ENCODE data around the gene HHATL. TPM values are rescaled to one million over a fixed set of nuclear protein-coding genes. Genes with fewer than 3 reads are reported as not detected.

Gene HHATL
- total RNA-seq, 2 experiments from 2014 or later: not detected

DNA sequence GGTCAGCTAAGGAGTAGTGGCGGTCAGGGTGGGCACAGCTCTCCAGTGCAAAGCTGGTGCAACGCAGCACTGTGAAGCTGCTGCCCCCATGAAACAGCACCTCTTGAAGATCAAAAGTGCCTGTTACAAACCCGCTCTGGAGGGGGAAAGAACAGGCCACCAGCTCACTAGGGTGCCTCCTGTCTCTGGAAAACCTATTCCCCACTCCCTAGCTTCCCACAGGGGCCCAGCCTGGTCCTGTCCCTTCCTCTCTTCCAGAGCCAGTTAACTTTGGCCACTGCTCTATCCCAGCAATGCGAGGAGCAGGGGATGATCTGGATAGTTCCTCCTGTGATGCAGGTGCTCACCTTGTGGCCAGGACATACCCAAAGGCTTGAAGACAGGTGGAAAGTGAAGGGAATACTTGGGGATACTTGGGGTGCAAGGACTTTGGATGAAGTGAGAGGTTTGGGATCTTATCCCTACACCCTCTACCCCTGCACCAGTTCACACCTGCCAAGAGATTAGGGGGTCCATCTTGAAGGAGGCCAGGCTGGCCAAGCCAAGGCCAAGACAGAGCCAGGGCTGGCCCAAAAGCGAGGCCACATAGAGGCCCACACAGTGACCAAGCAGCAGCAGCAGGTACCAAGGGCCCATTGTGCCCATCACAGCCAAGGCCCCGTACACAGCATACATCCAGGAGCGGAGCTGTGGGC is 4.2 kb downstream of the HHATL start:
- intact Hi-C loops (cut with micrococcal nuclease; ENCODE audit: unreplicated experiment): no loop called here
- no TSS peak for BruUV-seq (replicated peaks)
- POLR2A ChIA-PET: no interaction called here
- no peaks in the 10 kb centered on the region for H3K79me2 ChIP-seq (ENCODE audit: insufficient read depth, low read depth, low read length)
- no peak overlapping the region for H2AFZ ChIP-seq (ENCODE audit: low read length)
- H3K9me3 ChIP-seq (ENCODE audit: low read length): no peaks in the 10 kb centered on the region
- no peak overlapping the region for H3K27ac ChIP-seq (ENCODE audit: low read depth, low read length, poor library complexity, severe bottlenecking)
- H3K4me1 ChIP-seq (ENCODE audit: insufficient read depth, low read length, poor library complexity, severe bottlenecking): no peaks in the 10 kb centered on the region
- H3K4me3 ChIP-seq (ENCODE audit: low read depth, low read length, poor library complexity, severe bottlenecking): no peak overlapping the region
- H3K36me3 ChIP-seq (ENCODE audit: insufficient read depth, low read length): no peaks in the 10 kb centered on the region
- CTCF ChIA-PET (ENCODE audit: unreplicated experiment): no interaction called here
- TF ChIP-seq, protein P1, sequence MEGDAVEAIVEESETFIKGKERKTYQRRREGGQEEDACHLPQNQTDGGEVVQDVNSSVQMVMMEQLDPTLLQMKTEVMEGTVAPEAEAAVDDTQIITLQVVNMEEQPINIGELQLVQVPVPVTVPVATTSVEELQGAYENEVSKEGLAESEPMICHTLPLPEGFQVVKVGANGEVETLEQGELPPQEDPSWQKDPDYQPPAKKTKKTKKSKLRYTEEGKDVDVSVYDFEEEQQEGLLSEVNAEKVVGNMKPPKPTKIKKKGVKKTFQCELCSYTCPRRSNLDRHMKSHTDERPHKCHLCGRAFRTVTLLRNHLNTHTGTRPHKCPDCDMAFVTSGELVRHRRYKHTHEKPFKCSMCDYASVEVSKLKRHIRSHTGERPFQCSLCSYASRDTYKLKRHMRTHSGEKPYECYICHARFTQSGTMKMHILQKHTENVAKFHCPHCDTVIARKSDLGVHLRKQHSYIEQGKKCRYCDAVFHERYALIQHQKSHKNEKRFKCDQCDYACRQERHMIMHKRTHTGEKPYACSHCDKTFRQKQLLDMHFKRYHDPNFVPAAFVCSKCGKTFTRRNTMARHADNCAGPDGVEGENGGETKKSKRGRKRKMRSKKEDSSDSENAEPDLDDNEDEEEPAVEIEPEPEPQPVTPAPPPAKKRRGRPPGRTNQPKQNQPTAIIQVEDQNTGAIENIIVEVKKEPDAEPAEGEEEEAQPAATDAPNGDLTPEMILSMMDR (conservative IDR thresholded peaks at IDR 0.05; ENCODE audit: low read length): no peak
- no peak for TF ChIP-seq EZH2phosphoT487 (IDR thresholded peaks at IDR 0.05; ENCODE audit: borderline replicate concordance, low read depth, low read length)
- H3K9me2 ChIP-seq (ENCODE audit: insufficient read depth, low read length): no peaks in the 10 kb centered on the region
- DNase-seq (ENCODE audit: low spot score): no peak
- H3K4me2 ChIP-seq (ENCODE audit: low read length): no peak overlapping the region
- no peaks in the 10 kb centered on the region for H4K20me1 ChIP-seq (ENCODE audit: insufficient read depth, low read length)

DNA sequence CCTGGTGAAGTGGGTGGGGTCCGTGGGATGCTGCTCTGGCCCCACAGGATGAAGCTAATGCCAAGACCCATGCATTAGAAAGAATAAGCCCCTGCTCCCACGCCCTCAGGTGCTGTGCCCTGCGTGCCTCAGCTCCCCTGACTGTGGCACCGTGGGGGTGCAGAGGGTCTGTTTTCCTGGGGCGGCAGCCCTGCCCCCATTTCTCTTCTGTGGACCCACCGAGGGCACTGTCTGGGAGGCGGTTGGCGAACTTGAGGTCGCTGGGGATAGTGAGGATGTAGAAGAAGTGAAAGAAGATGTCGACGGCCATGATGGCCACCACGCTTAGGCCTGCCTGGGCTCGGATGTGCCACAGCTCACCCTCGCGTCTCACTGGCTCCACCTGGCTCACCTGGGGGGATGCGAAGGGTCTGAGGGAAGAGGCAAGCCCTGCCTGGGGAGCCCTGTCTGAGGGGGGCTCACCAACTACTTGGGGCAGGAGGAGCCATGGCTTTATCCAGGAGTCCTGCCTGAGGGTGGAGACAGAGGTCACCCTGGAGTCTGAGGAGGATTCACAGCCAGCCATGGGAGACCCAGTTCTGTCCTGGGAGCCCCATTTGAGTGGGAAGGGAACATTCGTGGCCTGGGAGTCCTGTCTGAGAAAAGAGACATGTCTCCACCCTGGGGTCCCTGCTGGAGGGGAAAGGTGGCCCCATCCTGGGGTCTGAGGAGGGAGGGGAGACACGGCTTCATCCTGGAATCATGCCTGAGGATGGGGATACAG is 5.1 kb downstream of the HHATL start:
- H2AFZ ChIP-seq (ENCODE audit: low read length): no peak overlapping the region
- H3K36me3 ChIP-seq (ENCODE audit: insufficient read depth, low read length): no peaks in the 10 kb centered on the region
- H3K79me2 ChIP-seq (ENCODE audit: insufficient read depth, low read depth, low read length): no peaks in the 10 kb centered on the region
- no peak overlapping the region for H3K27ac ChIP-seq (ENCODE audit: low read depth, low read length, poor library complexity, severe bottlenecking)
- H4K20me1 ChIP-seq (ENCODE audit: insufficient read depth, low read length): no peaks in the 10 kb centered on the region
- no TSS peak for BruUV-seq (replicated peaks)
- intact Hi-C loops (cut with micrococcal nuclease; ENCODE audit: unreplicated experiment): no loop called here
- TF ChIP-seq, protein P1 (conservative IDR thresholded peaks at IDR 0.05; ENCODE audit: low read length): no peak
- no peak for TF ChIP-seq EZH2phosphoT487 (IDR thresholded peaks at IDR 0.05; ENCODE audit: borderline replicate concordance, low read depth, low read length)
- H3K4me3 ChIP-seq (ENCODE audit: low read depth, low read length, poor library complexity, severe bottlenecking): no peak overlapping the region
- no peak overlapping the region for H3K4me2 ChIP-seq (ENCODE audit: low read length)
- H3K9me2 ChIP-seq (ENCODE audit: insufficient read depth, low read length): no peaks in the 10 kb centered on the region
- CTCF ChIA-PET (ENCODE audit: unreplicated experiment): interaction anchor here (0.6 kb wide), 1 partner anchor 32 kb away, joined by 9 read pairs; no protein-coding TSS in a partner anchor
- no peaks in the 10 kb centered on the region for H3K9me3 ChIP-seq (ENCODE audit: low read length)
- POLR2A ChIA-PET: no interaction called here
- no peaks in the 10 kb centered on the region for H3K4me1 ChIP-seq (ENCODE audit: insufficient read depth, low read length, poor library complexity, severe bottlenecking)
- DNase-seq (ENCODE audit: low spot score): no peak
